GM18519 (cell line): Measurements from ENCODE around the gene TCEAL7.

Source experiments
- ATAC-seq: cut with Tn5 transposase; IDR thresholded peaks from one replicate; pipeline ENCODE4 v1.9.1; 2021; ENCODE audit warnings: mild to moderate bottlenecking, moderate library complexity; ENCODE audit not compliant: unreplicated experiment, low FRiP score

Gene TCEAL7

DNA sequence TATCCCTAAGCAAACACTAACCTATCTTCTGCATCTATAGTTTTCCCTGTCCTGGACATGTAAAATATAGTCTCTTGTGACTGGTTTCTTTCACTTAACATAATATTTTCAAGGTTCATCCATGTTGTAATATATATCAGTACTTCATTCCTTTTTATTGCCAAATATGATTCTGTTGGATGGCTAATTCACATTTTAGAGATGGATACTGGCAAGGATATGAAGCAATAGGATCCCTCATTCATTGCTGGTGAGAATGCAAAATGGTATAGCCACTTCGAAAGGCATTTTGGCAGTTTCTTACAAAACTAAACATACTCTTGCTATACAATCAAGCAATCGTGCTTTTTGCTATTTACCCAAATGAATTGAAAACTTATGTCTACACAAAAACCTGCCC, 33.0 kb downstream of the TCEAL7 start:
- ATAC-seq: no peak

DNA sequence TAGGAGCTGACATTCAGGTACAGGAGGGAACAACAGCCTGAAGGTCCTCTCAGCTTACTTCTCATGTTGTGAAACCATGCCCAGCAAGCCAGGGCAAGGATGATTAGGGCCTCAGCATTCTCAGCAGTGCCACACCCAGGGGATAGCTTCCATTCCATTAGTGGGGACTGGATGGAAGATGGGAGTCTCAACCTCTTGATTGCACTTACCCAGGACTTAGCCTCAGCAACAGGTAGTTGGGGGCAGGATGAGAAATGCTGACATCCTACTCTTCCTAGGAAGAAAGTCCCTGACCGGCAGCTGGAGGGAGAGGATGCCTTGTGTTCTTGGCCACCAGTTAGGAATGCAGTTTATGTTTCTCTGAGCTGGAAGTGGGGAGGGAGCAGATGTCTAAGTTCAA, 37.5 kb downstream of the TCEAL7 start:
- ATAC-seq: no peak

DNA sequence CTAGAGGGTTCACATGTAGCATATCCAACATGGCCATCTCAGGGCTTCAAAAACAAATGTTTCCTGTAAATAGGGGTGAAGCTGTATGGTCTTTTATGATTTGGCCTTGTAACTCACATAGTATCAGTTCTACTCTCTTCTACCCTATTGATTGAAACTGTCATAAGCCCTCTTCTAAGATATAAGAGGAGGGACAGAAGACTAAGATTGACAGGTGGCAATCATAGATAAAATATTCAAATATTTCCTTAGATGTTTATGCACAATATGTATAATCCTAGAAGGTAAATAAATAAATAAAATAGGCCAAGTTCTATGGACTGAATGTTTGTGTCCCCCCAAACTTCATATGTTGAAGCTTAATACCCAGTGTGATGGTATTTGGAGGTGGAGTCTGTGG, 39.4 kb downstream of the TCEAL7 start:
- no peak for ATAC-seq

DNA sequence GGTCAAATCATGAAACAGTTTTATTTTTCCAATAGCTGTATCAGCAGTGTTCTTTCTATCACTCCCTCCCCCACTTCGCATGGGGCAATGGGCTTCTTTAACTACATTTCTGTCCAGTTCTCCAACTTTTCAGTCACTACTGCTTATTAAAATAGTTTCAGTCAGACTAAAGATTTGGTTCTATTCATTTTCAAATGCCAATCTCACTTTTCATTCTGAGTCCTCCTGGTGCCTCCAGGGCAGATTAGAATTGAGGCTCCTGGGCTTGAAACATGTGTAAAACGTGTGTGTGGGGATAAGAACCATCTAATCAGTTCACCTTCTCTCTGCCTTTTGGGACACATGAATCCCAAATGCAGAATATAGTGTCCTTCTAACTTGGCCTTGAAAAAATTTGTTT, 42.8 kb downstream of the TCEAL7 start:
- ATAC-seq: no peak

DNA sequence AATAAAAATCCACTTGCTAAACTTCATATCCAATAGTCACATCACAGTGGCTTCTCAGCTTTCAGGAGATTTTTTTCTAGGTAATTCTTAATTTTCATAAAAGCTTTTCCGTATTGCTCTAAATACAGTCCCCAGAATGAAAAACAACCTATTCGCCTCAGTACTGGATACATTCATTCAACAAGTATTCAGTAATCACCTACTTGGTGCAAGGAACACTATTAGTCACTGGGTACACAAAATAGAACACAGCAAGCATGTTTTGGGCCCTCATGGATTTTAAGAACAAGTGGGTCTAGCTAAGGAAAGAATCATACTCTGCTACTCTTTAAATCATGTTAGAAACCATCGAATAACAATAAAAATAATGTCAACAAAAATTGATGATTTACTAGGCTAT, 43.5 kb downstream of the TCEAL7 start:
- no peak for ATAC-seq

DNA sequence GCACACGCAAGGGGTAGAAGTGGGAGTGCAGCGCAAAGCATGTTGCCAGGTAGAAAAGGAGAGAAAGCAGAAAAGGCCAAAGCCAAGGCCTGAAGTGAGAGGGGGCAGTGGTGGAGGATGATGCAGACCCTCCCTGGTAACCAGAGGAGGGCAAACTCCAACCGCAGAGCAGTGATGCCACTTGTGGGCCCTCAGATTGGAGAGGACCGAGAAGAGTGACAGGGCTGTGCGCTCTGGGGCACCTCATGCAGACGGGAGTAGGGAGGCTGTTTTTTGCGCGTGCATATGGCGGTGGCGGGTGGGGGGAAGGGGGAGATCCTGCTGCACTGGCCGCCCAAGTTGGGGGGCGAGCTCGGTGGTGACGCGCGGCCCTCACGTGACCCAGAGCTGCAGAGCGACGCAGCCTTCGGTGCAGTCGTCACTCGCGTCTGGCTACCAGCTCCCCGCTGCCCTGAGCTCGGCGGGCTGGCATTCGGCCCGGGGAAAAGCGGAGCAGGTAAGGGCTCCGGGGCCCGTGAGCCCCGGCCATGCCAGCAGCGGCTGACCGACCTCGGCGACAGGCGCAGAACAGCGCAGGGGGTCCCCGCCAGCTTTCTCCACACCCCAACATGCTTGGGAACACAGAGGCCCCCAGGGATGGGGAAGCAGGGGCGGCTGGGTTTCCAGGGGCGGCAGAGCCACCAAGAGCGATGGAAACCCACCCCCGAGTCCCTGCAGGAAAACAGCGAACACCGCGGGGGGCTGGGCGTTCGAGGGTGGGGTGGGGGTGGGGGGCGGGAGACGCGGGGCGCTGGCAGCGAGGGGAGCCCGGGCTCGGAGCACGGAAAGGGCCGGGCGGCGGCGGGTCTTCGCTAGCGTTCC, 46.3 kb downstream of the TCEAL7 start, which contains the start of gene BEX3:
Gene BEX3, plus strand, starts transcription at position 421 of the 861 bp plus-strand sequence. CDS start 984 bp downstream, outside the sequence.
- ATAC-seq: no peak

DNA sequence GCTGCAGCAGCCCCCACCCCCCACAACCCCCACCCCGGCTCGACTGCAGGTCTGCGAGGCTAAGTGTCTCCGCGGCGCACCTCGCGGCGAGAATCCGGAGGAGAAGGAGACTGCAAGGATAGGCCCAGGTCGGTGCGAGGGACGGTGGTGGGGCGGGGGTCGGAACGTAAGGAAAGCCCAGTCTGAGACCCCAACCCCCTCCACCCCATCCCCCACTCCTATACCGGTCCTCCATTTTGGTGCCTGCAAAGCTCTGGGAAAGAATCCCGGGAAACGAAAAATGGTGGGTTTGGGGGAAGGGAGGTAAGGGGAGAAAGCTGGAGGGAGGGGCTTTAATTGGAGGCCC, 46.9 kb downstream of the TCEAL7 start:
- no peak for ATAC-seq

DNA sequence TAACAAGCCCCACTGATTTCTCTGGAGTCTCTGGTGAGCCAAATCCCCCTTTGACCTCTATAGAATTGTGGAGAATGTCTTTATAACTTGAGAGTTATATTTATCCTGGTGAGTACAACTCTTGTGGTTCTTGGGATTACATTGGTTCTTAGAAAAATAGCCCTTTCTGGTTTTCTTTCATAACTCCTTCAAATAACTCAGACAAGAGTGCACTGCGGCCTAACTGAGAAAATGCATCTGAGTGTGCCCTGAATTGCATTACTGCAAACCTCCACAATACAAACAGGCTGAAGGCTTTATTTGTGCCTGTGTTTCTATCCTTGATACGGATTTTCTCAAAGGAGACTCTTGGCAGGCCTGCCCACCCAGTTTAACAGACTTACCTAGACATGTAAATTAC, 49.0 kb downstream of the TCEAL7 start:
- ATAC-seq: no peak
